Esophagus squamous epithelium (tissue), 4 donors: ENCODE results near the gene ZNF174.

Experiments used
- CTCF ChIP-seq, 6 experiments: fragments of 450-650 bp in 4 of 6; fragments of 200-600 bp in 2 of 6; sonication (generic) in 2 of 6; IDR thresholded peaks; one replicate each; pipeline ENCODE4 v1.5.1; 2016 to 2019; ENCODE audit warnings: antibody characterized with exemption in 6 of 6, mild to moderate bottlenecking in 4 of 6, moderate library complexity in 4 of 6
- POLR2A ChIP-seq, 4 donors: fragments of 450-650 bp; IDR thresholded peaks; one replicate each; pipeline ENCODE4 v1.6.1; 2017; ENCODE audit warnings: antibody characterized with exemption in 4 of 4, mild to moderate bottlenecking in 4 of 4, moderate library complexity in 3 of 4

- TF ChIP-seq CTCF (IDR thresholded peaks at IDR 0.05) (no peak), POLR2A (IDR thresholded peaks at IDR 0.05) (no peak)
These were observed 25.3 kb upstream of the ZNF174 start for GRCh38 chr16:3375680-3376079.
